Measurements from ENCODE around the gene CCL21.
"Not testable (repeated sequence)": the region's sequence is repeated elsewhere in the genome, so short reads cannot be mapped to it uniquely, and the experiment has no call there.

Gene CCL21

GRCh38 chr9:34710023-34710422, at the start of gene CCL21:
CCL21 (minus strand) TSS chr9:34710136; CDS start chr9:34710066, 70 bp downstream.
- no peak for DNase-seq (ENCODE audit: low spot score)

- no peak for DNase-seq (ENCODE audit: low spot score)
These were observed 49.6 kb upstream of the CCL21 start for GRCh38 chr9:34759432-34760134.

- not testable (repeated sequence) for DNase-seq (ENCODE audit: low spot score)
These were observed 40.4 kb upstream of the CCL21 start for GRCh38 chr9:34750320-34750719.

GRCh38 chr9:34746526-34746925, 36.6 kb upstream of the CCL21 start:
- DNase-seq (ENCODE audit: low spot score): no peak

GRCh38 chr9:34744295-34745221, 34.6 kb upstream of the CCL21 start:
- DNase-seq (ENCODE audit: low spot score): no peak

- DNase-seq (ENCODE audit: low spot score): no peak
These were observed 32.8 kb upstream of the CCL21 start for GRCh38 chr9:34742710-34743109.

- DNase-seq (ENCODE audit: low spot score): no peak
These were observed 31.7 kb upstream of the CCL21 start for GRCh38 chr9:34741628-34742027.

- not testable (repeated sequence) for DNase-seq (ENCODE audit: low spot score)
These were observed 30.2 kb upstream of the CCL21 start for GRCh38 chr9:34740176-34740575.

- no peak for DNase-seq (ENCODE audit: low spot score)
These were observed 27.8 kb upstream of the CCL21 start for GRCh38 chr9:34737677-34738260.

GRCh38 chr9:34734720-34735119, 24.8 kb upstream of the CCL21 start:
- no peak for DNase-seq (ENCODE audit: low spot score)

- DNase-seq (ENCODE audit: low spot score): no peak
These were observed 22.9 kb upstream of the CCL21 start for GRCh38 chr9:34732886-34733285.

GRCh38 chr9:34732478-34732877, 22.5 kb upstream of the CCL21 start:
- no peak for DNase-seq (ENCODE audit: low spot score)

- no peak for DNase-seq (ENCODE audit: low spot score)
These were observed 13.2 kb upstream of the CCL21 start for GRCh38 chr9:34723141-34723540.

- not testable (repeated sequence) for DNase-seq (ENCODE audit: low spot score)
These were observed 9.8 kb upstream of the CCL21 start for GRCh38 chr9:34719769-34720025.

GRCh38 chr9:34719021-34719768, 9.3 kb upstream of the CCL21 start:
- DNase-seq (ENCODE audit: low spot score): no peak

GRCh38 chr9:34717996-34718614, 8.2 kb upstream of the CCL21 start:
- no peak for DNase-seq (ENCODE audit: low spot score)

- no peak for DNase-seq (ENCODE audit: low spot score)
These were observed 6.8 kb upstream of the CCL21 start for GRCh38 chr9:34716711-34717110.

- DNase-seq (ENCODE audit: low spot score): no peak
These were observed 5.8 kb upstream of the CCL21 start for GRCh38 chr9:34715639-34716215.

- no peak for DNase-seq (ENCODE audit: low spot score)
These were observed 4.1 kb upstream of the CCL21 start for GRCh38 chr9:34714007-34714406.

GRCh38 chr9:34712140-34712539, 2.2 kb upstream of the CCL21 start:
- no peak for DNase-seq (ENCODE audit: low spot score)

GRCh38 chr9:34709196-34709978, 549 bp downstream of the CCL21 start:
- no peak for DNase-seq (ENCODE audit: low spot score)

Data from NAMALWA (cell line).